Liver (tissue), 9 donors: ENCODE data around the gene TIRAP. TPM values are rescaled to one million over a fixed set of nuclear protein-coding genes. Genes with fewer than 3 reads are reported as not detected.
A peak's percentile ranks its signal among the peaks of the same experiment; 100 is the strongest.

Experiments used
- DNase-seq: peaks from one replicate; pipeline ENCODE4 v3.0.0-alpha.2; 2017; ENCODE audit warnings: low spot score
- H3K27ac ChIP-seq, 2 donors: one replicate each; pipeline ENCODE4 v1.7.0; 2013; ENCODE audit warnings: inconsistent platforms in 2 of 2, low read length in 2 of 2, control low read depth in 1 of 2, low read depth in 1 of 2, mild to moderate bottlenecking in 1 of 2
- H3K27me3 ChIP-seq, 4 donors: one replicate each; pipeline versions ENCODE4 v1.6.1 to v1.7.0; 2013; ENCODE audit warnings: low read length in 3 of 4, inconsistent platforms in 1 of 4, mild to moderate bottlenecking in 1 of 4, moderate library complexity in 1 of 4; ENCODE audit not compliant: control insufficient read depth in 4 of 4, insufficient read depth in 4 of 4
- H3K36me3 ChIP-seq, 4 donors: one replicate each; pipeline versions ENCODE4 v1.6.1 to v1.7.0; 2013; ENCODE audit warnings: low read length in 3 of 4, mild to moderate bottlenecking in 3 of 4, low read depth in 1 of 4, moderate library complexity in 1 of 4; ENCODE audit not compliant: control insufficient read depth in 4 of 4, insufficient read depth in 3 of 4
- H3K4me1 ChIP-seq, 4 donors: one replicate each; pipeline versions ENCODE4 v1.6.1 to v1.7.0; 2013; ENCODE audit warnings: low read length in 3 of 4, mild to moderate bottlenecking in 3 of 4, moderate library complexity in 1 of 4; ENCODE audit not compliant: control insufficient read depth in 4 of 4, insufficient read depth in 4 of 4
- H3K4me3 ChIP-seq, 3 donors: one replicate each; pipeline versions ENCODE4 v1.6.1 to v1.7.0; 2013; ENCODE audit warnings: low read length in 3 of 3, control low read depth in 1 of 3, low read depth in 1 of 3, mild to moderate bottlenecking in 1 of 3
- H3K9ac ChIP-seq, 2 donors: one replicate each; pipeline ENCODE4 v1.7.0; 2013; ENCODE audit warnings: low read length in 2 of 2, mild to moderate bottlenecking in 2 of 2, moderate library complexity in 2 of 2, control low read depth in 1 of 2, low read depth in 1 of 2
- H3K9me3 ChIP-seq, 4 donors: one replicate each; pipeline versions ENCODE4 v1.6.1 to v1.7.0; 2013; ENCODE audit warnings: low read length in 3 of 4; ENCODE audit not compliant: control insufficient read depth in 4 of 4
- EGR1 ChIP-seq, 2 donors: IDR thresholded peaks; 2 replicates each; pipeline ENCODE4 v1.6.1; 2016 to 2018; ENCODE audit warnings: antibody characterized with exemption in 2 of 2, low read depth in 2 of 2
- FOXA1 ChIP-seq: IDR thresholded peaks from 2 replicates; pipeline ENCODE4 v1.6.1; 2016; ENCODE audit warnings: antibody characterized with exemption
- FOXA2 ChIP-seq: IDR thresholded peaks from 2 replicates; pipeline ENCODE4 v1.6.1; 2016; ENCODE audit warnings: antibody characterized with exemption
- GABPA ChIP-seq, 2 donors: IDR thresholded peaks in 1 of 2; conservative IDR thresholded peaks in 1 of 2; 2 replicates each; pipeline ENCODE4 v1.6.1; 2016; ENCODE audit warnings: antibody characterized with exemption in 2 of 2, mild to moderate bottlenecking in 1 of 2, moderate library complexity in 1 of 2
- HNF4A ChIP-seq, 2 donors: conservative IDR thresholded peaks; 2 replicates each; pipeline ENCODE4 v1.6.1; 2016; ENCODE audit warnings: antibody characterized with exemption in 2 of 2, mild to moderate bottlenecking in 2 of 2
- HNF4G ChIP-seq: IDR thresholded peaks from 2 replicates; pipeline ENCODE4 v1.6.1; 2016; ENCODE audit warnings: antibody characterized with exemption
- JUND ChIP-seq, 2 donors: IDR thresholded peaks; 2 replicates each; pipeline ENCODE4 v1.6.1; 2016; ENCODE audit warnings: antibody characterized with exemption in 2 of 2
- NR2F2 ChIP-seq: IDR thresholded peaks from 2 replicates; pipeline ENCODE4 v1.6.1; 2016; ENCODE audit warnings: antibody characterized with exemption
- RAD21 ChIP-seq, 2 donors: IDR thresholded peaks; 2 replicates each; pipeline ENCODE4 v1.6.1; 2016; ENCODE audit warnings: antibody characterized with exemption in 2 of 2, mild to moderate bottlenecking in 2 of 2
- RXRA ChIP-seq, 2 donors: IDR thresholded peaks; 2 replicates each; pipeline ENCODE4 v1.6.1; 2017 to 2018; ENCODE audit warnings: antibody characterized with exemption in 2 of 2, mild to moderate bottlenecking in 1 of 2
- SP1 ChIP-seq: IDR thresholded peaks from 2 replicates; pipeline ENCODE4 v1.6.1; 2018; ENCODE audit warnings: antibody characterized with exemption, mild to moderate bottlenecking
- TAF1 ChIP-seq: conservative IDR thresholded peaks from 2 replicates; pipeline ENCODE4 v1.6.1; 2016; ENCODE audit warnings: antibody characterized with exemption, mild to moderate bottlenecking
- YY1 ChIP-seq: IDR thresholded peaks from 2 replicates; pipeline ENCODE4 v1.6.1; 2016; ENCODE audit warnings: antibody characterized with exemption, mild to moderate bottlenecking
- WGBS: extraction: QIAGEN DNeasy Blood & Tissue Kit; methylation state at CpG from one replicate; pipeline ENCODE4 v1.1.7; 2013; 5-methylcytosine and 5-hydroxymethylcytosine counted together
- polyA plus RNA-seq, 2 donors: library from polyadenylated mRNA; stranded (reverse) in 1 of 2; unstranded in 1 of 2; fragments of 200-250 nt in 1 of 2; fragments of >200 nt in 1 of 2; fragmentation: Nextera tagmentation in 1 of 2; extraction: Ambion mirVana in 1 of 2; gene quantifications; one replicate each; pipeline versions ENCODE4 v1.2.1 to v1.2.3, GENCODE V29; 2013 to 2015
- total RNA-seq, 2 donors: library from RNA; depleted of rRNA; stranded (reverse); fragments of >200 nt; gene quantifications; one replicate each; pipeline ENCODE4 v1.2.3, GENCODE V29; 2014
- TF ChIP-seq, protein P1 (sequence below): IDR thresholded peaks from 2 replicates; pipeline ENCODE4 v1.6.1; 2016; ENCODE audit warnings: antibody characterized with exemption
- TF ChIP-seq, protein P2 (sequence below): IDR thresholded peaks from 2 replicates; pipeline ENCODE4 v1.6.1; 2016; ENCODE audit warnings: antibody characterized with exemption, mild to moderate bottlenecking
- TF ChIP-seq, protein P3 (sequence below): IDR thresholded peaks from 2 replicates; pipeline ENCODE4 v1.6.1; 2016; ENCODE audit warnings: antibody characterized with exemption
- donor health status: healthy.
- donor health status: healthy.
- donor health status: healthy.
- donor health status: healthy.
- donor health status: healthy.

TIRAP gene
- total and polyA plus RNA-seq, 4 donors = 3.9 to 9.5 (median 6.4) TPM

DNA sequence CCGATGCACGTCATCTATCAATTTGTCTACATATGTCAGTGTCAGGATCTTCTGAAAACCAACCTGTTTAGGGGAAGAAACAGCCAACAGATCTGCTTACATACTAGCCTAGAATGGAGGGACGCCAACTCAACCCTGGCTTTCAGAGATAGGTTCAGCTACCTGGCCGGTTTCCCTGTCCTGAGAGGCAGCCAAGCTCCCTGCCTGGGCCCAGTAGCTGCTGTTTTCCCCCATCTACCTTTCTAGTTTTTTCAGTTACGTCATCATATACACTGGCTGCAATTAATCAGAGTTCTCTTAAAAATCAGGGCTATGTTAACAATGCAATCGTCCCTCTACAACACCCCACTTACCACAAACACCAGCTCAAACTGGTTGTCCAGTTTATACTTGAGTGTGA, 15.2 kb upstream of the TIRAP start:
- peak overlapping the region; percentile 81 to 92 for H3K27ac ChIP-seq
- H3K9ac ChIP-seq = peak overlapping the region; percentile 82 to 99
- WGBS = 35% methylated on average over 6 of the region's 6 CpGs
- peak overlapping the region; percentile 67 to 99 (median 77) for H3K4me3 ChIP-seq
- DNase-seq = no peak
- peaks cover 0 to 27% (median 24%) of the 10 kb centered on the region in 4 donors for H3K4me1 ChIP-seq
- peaks cover 13 to 53% (median 46%) of the 10 kb centered on the region in 4 donors for H3K36me3 ChIP-seq
- no peaks in the 10 kb centered on the region for H3K9me3 ChIP-seq
- H3K27me3 ChIP-seq = no peaks in the 10 kb centered on the region
- TF ChIP-seq FOXA1 (no peak), SP1 (peak; percentile 27), HNF4G (no peak), EGR1 (IDR thresholded peaks at IDR 0.05; ENCODE audit: low read depth in 2 of 2) (no peak), GABPA (IDR thresholded peaks at IDR 0.05 in 1 of 2, conservative IDR thresholded peaks at IDR 0.05 in 1 of 2) (no peak), RAD21 (IDR thresholded peaks at IDR 0.05) (peak; percentile 20 to 56), YY1 (peak; percentile 53), JUND (IDR thresholded peaks at IDR 0.05) (no peak)
- TF ChIP-seq, protein P1, sequence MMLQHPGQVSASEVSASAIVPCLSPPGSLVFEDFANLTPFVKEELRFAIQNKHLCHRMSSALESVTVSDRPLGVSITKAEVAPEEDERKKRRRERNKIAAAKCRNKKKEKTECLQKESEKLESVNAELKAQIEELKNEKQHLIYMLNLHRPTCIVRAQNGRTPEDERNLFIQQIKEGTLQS = peak; percentile 55
- TF ChIP-seq, protein P2, sequence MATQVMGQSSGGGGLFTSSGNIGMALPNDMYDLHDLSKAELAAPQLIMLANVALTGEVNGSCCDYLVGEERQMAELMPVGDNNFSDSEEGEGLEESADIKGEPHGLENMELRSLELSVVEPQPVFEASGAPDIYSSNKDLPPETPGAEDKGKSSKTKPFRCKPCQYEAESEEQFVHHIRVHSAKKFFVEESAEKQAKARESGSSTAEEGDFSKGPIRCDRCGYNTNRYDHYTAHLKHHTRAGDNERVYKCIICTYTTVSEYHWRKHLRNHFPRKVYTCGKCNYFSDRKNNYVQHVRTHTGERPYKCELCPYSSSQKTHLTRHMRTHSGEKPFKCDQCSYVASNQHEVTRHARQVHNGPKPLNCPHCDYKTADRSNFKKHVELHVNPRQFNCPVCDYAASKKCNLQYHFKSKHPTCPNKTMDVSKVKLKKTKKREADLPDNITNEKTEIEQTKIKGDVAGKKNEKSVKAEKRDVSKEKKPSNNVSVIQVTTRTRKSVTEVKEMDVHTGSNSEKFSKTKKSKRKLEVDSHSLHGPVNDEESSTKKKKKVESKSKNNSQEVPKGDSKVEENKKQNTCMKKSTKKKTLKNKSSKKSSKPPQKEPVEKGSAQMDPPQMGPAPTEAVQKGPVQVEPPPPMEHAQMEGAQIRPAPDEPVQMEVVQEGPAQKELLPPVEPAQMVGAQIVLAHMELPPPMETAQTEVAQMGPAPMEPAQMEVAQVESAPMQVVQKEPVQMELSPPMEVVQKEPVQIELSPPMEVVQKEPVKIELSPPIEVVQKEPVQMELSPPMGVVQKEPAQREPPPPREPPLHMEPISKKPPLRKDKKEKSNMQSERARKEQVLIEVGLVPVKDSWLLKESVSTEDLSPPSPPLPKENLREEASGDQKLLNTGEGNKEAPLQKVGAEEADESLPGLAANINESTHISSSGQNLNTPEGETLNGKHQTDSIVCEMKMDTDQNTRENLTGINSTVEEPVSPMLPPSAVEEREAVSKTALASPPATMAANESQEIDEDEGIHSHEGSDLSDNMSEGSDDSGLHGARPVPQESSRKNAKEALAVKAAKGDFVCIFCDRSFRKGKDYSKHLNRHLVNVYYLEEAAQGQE = no peak

DNA sequence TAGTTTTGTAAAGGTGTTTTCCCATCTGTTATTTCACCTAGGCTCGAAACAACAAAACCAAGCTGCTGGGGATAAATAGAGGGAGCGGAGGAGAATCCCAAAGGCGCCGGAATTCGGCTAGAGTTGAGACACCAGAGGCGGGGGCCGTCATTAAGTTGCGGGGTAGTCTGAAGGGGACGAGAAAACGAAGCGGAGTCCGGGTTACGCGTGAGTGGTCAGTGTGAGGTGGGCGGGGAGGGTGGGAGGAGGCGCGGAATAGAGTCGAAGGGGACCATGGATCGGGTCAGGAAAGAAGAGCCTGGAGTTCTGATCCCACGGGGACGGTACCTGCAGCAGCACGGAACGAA, 14.6 kb upstream of the TIRAP start:
- Histone ChIP-seq H3K4me3 (peak overlapping the region; percentile 67 to 99 (median 77)), H3K4me1 (peaks cover 0 to 27% (median 24%) of the 10 kb centered on the region in 4 donors), H3K27ac (peak overlapping the region; percentile 81 to 92), H3K9ac (peak overlapping the region; percentile 82 to 99), H3K36me3 (peaks cover 13 to 53% (median 41%) of the 10 kb centered on the region in 4 donors), H3K27me3 (no peaks in the 10 kb centered on the region), H3K9me3 (no peaks in the 10 kb centered on the region)
- no peak for TF ChIP-seq HNF4G
- WGBS = under 1% methylated on average over 23 of the region's 23 CpGs
- DNase-seq = no peak

DNA sequence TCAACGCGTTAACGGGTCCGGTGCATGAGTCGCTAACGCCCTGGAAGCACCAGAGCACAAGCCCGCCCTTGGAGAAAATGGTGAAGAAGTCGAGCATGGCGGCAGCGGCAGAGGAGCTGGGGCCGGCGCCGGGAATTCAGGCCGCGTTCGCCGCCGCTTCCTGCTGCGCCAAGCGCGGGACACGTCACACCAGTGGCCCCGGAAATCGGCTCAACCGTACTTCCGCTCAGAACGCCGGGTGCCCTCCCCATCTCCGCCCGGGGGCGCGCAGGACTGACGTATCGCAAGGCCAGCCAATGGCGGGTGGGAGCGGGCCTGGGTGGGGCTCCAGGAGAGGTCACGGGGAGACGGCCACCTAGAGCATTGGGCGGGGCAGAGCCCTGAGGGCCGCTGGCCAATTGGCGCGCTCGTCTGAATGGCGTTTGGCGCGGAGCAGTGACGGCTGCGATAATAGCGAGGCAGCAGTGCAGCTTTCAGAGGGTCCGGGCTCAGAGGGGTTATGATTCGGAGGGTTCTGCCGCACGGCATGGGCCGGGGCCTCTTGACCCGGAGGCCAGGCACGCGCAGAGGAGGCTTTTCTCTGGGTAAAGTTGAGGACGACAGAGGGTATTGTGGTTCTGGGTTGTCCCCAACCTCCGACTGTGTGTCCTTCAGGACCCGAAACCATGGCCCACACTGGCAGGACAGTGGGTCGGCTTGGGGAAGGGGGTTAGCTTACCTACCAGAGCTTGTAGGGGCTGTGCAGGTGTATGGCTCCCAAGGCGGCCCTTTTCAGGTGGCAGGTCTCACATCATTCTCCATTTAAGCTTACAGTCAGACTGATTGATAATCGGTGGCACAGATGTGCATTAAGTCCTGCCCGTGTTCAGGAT, 13.9 kb upstream of the TIRAP start, which contains the start of the genes FOXRED1 and SRPRA:
Gene FOXRED1 (plus strand): TSS at position 447 of the 872 bp plus-strand sequence. CDS start 53 bp downstream, at position 500.
Gene SRPRA (minus strand): TSS at position 188 of the 872 bp plus-strand sequence. CDS start 91 bp downstream, at position 97.
- Histone ChIP-seq H3K27ac (peak within 1 kb of the TSS; percentile 81 to 92), H3K9me3 (no peaks in the 10 kb centered on the region), H3K27me3 (no peaks in the 10 kb centered on the region), H3K4me1 (peaks cover 0 to 27% (median 24%) of the 10 kb centered on the region in 4 donors), H3K9ac (peak within 1 kb of the TSS; percentile 87 to 99), H3K4me3 (peak within 1 kb of the TSS; percentile 67 to 99 (median 81)), H3K36me3 (peaks cover 11 to 53% (median 41%) of the 10 kb centered on the region in 4 donors)
- DNase-seq = peak; percentile 99
- WGBS = under 1% methylated on average over 64 of the region's 64 CpGs
- TF ChIP-seq, protein P3, sequence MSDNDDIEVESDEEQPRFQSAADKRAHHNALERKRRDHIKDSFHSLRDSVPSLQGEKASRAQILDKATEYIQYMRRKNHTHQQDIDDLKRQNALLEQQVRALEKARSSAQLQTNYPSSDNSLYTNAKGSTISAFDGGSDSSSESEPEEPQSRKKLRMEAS = peak; percentile 67
- TF ChIP-seq, protein P2 = peak; percentile 75
- no peak for TF ChIP-seq FOXA1
- peak in 1 of 2 donors; percentile 37 for TF ChIP-seq JUND (IDR thresholded peaks at IDR 0.05)
- TF ChIP-seq GABPA (IDR thresholded peaks at IDR 0.05 in 1 of 2, conservative IDR thresholded peaks at IDR 0.05 in 1 of 2) = peak; percentile 92 to 98
- TF ChIP-seq, protein P1 = peak; percentile 13
- TF ChIP-seq TAF1 = peak; percentile 67
- TF ChIP-seq NR2F2 = peak; percentile 83
- TF ChIP-seq HNF4A (conservative IDR thresholded peaks at IDR 0.05) = no peak
- TF ChIP-seq EGR1 (IDR thresholded peaks at IDR 0.05; ENCODE audit: low read depth in 2 of 2) = peak; percentile 70 to 72
- TF ChIP-seq SP1 = peak; percentile 98
- peak; percentile 93 for TF ChIP-seq YY1
- TF ChIP-seq FOXA2 = no peak
- TF ChIP-seq RXRA (IDR thresholded peaks at IDR 0.05) = peak; percentile 61 to 80
- TF ChIP-seq RAD21 (IDR thresholded peaks at IDR 0.05) = peak in 1 of 2 donors; percentile 31
